MM.1S (cell line): ENCODE data around the gene EGLN1.
"Not testable (repeated sequence)": the region's sequence is repeated elsewhere in the genome, so short reads cannot be mapped to it uniquely, and the experiment has no call there.

Experiments
- DNase-seq: peaks from one replicate; pipeline ENCODE4 v3.0.0-alpha.2; 2015
- H2AFZ ChIP-seq: fragments of 300-600 bp; sonication (generic); 2 replicates; pipeline ENCODE4 v1.6.0; 2016; ENCODE audit warnings: antibody characterized with exemption, low read length
- H3F3A ChIP-seq: fragments of 300-600 bp; sonication (generic); 2 replicates; pipeline ENCODE4 v1.6.1; 2016; ENCODE audit warnings: mild to moderate bottlenecking, antibody characterized with exemption, low read length, moderate library complexity, mixed read lengths; ENCODE audit not compliant: insufficient read depth
- H3K27ac ChIP-seq: fragments of 300-600 bp; sonication (generic); 2 replicates; pipeline ENCODE4 v1.5.1; 2016; ENCODE audit warnings: mild to moderate bottlenecking, low read length
- H3K27me3 ChIP-seq: fragments of 300-600 bp; sonication (generic); replicated peaks from 2 replicates; pipeline ENCODE4 v1.6.0; 2016; ENCODE audit warnings: low read length; ENCODE audit not compliant: insufficient read depth
- H3K36me3 ChIP-seq: fragments of 300-600 bp; sonication (generic); replicated peaks from 2 replicates; pipeline ENCODE4 v1.6.1; 2016; ENCODE audit warnings: mild to moderate bottlenecking, low read length, mixed read lengths; ENCODE audit not compliant: insufficient read depth
- H3K4me1 ChIP-seq: fragments of 300-600 bp; sonication (generic); 2 replicates; pipeline ENCODE4 v1.6.1; 2016; ENCODE audit warnings: low read length, mixed read lengths
- H3K4me2 ChIP-seq: fragments of 300-600 bp; sonication (generic); 2 replicates; pipeline ENCODE4 v1.6.0; 2016; ENCODE audit warnings: low read depth, low read length
- H3K4me3 ChIP-seq: fragments of 300-600 bp; sonication (generic); 2 replicates; pipeline ENCODE4 v1.5.1; 2016; ENCODE audit warnings: low read length, mixed read lengths
- H3K79me2 ChIP-seq: fragments of 300-600 bp; sonication (generic); 2 replicates; pipeline ENCODE4 v1.6.1; 2016; ENCODE audit warnings: mixed run types, low read length, mixed read lengths
- H3K9ac ChIP-seq: fragments of 300-600 bp; sonication (generic); 2 replicates; pipeline ENCODE4 v1.6.1; 2016; ENCODE audit warnings: low read length, mixed read lengths
- H3K9me2 ChIP-seq: fragments of 300-600 bp; sonication (generic); replicated peaks from 2 replicates; pipeline ENCODE4 v1.6.1; 2016; ENCODE audit warnings: mild to moderate bottlenecking, low read length, mixed read lengths; ENCODE audit not compliant: insufficient read depth
- H3K9me3 ChIP-seq: fragments of 300-600 bp; sonication (generic); replicated peaks from 2 replicates; pipeline ENCODE4 v1.6.1; 2016; ENCODE audit warnings: mild to moderate bottlenecking, low read length, mixed read lengths; ENCODE audit not compliant: insufficient read depth
- H4K20me1 ChIP-seq: fragments of 300-600 bp; sonication (generic); 2 replicates; pipeline ENCODE4 v1.6.1; 2016; ENCODE audit warnings: mild to moderate bottlenecking, low read length, moderate library complexity, mixed read lengths; ENCODE audit not compliant: insufficient read depth
- EZH2 ChIP-seq: fragments of 300-600 bp; sonication (generic); optimal IDR thresholded peaks from 2 replicates; pipeline ENCODE3; 2017; ENCODE audit warnings: low read depth, mild to moderate bottlenecking, antibody characterized with exemption, low read length, mixed read lengths
- EZH2phosphoT487 ChIP-seq: fragments of 300-600 bp; sonication (generic); IDR thresholded peaks from 2 replicates; pipeline ENCODE4 v1.6.1; 2018; ENCODE audit warnings: antibody characterized with exemption, low read length
- TF ChIP-seq, protein P1 (sequence below): fragments of 300-600 bp; sonication (generic); IDR thresholded peaks from 2 replicates; pipeline ENCODE4 v1.5.1; 2016; ENCODE audit warnings: antibody characterized with exemption, low read length, mixed read lengths

The EGLN1 gene

DNA sequence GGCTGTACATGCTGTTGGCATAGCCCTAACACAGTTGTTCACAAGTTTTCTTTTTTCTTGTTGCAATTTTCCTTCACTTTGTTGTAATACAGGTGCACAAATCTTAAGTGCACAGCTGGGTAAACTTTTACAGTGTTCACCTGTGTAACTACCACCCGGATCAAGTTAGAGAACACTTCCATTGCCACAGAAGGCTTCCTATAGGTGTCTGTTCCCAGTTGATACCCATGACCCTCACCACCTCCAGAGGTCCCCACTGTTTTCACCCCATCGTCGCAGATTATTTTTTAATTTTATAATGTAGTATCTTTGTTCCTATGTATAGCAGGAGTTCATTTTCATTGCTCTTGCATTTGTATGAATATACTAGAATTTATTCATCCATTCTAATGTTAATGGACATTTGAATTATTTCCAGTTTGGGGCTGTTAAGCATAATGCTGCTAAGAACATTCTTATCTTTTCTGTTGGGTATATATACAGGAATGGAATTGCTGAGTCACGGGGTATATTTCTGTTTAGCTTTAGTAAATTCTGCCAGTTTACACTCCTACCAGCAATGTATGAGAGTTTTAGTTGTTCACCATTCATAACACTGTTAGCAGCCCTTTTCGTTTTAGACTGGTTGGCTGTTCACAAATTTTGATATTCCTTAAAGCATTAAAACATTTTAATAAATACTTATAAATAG, 67.6 kb downstream of the EGLN1 start:
- DNase-seq, result no peak
- Histone ChIP-seq H3K36me3 (no peaks in the 10 kb centered on the region; the same call in 1 of the 2 replicates), H3K4me2 (no peak overlapping the region)

DNA sequence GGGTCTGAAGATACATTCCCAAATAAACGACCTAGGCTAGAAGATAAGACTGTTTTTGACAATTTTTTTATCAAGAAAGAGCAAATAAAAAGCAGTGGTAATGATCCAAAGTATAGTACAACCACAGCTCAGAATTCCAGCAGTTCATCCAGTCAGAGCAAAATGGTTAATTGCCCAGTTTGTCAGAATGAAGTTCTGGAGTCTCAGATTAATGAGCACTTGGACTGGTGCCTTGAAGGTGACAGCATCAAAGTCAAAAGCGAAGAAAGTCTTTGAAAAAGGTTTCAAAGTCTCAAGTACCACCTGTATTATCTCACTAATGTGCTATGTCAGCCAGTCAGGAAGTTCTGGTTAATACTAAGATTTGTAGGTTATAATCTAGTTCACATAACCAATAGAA, 69.0 kb downstream of the EGLN1 start:
- Histone ChIP-seq H3K79me2 (no peaks in the 10 kb centered on the region), H3K9me2 (no peaks in the 10 kb centered on the region), H3K9me3 (no peaks in the 10 kb centered on the region), H3K4me3 (no peak overlapping the region), H3K36me3 (no peaks in the 10 kb centered on the region; the same call in 1 of the 2 replicates), H3K27me3 (no peaks in the 10 kb centered on the region), H3F3A (no peaks in the 10 kb centered on the region), H3K4me1 (no peaks in the 10 kb centered on the region), H2AFZ (no peak overlapping the region), H3K9ac (no peak overlapping the region), H4K20me1 (no peaks in the 10 kb centered on the region), H3K27ac (no peak overlapping the region), H3K4me2 (no peak overlapping the region)
- no peak for DNase-seq
- TF ChIP-seq, protein P1, sequence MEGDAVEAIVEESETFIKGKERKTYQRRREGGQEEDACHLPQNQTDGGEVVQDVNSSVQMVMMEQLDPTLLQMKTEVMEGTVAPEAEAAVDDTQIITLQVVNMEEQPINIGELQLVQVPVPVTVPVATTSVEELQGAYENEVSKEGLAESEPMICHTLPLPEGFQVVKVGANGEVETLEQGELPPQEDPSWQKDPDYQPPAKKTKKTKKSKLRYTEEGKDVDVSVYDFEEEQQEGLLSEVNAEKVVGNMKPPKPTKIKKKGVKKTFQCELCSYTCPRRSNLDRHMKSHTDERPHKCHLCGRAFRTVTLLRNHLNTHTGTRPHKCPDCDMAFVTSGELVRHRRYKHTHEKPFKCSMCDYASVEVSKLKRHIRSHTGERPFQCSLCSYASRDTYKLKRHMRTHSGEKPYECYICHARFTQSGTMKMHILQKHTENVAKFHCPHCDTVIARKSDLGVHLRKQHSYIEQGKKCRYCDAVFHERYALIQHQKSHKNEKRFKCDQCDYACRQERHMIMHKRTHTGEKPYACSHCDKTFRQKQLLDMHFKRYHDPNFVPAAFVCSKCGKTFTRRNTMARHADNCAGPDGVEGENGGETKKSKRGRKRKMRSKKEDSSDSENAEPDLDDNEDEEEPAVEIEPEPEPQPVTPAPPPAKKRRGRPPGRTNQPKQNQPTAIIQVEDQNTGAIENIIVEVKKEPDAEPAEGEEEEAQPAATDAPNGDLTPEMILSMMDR, result no peak
- TF ChIP-seq EZH2phosphoT487 (no peak), EZH2 (no peak)

More for the DNA sequence above, 67.6 kb downstream of the EGLN1 start:
- H2AFZ ChIP-seq, result no peak overlapping the region
- no peaks in the 10 kb centered on the region for H3K9me2 ChIP-seq
- H3K9me3 ChIP-seq, result no peaks in the 10 kb centered on the region
- no peaks in the 10 kb centered on the region for H3K4me1 ChIP-seq
- H3F3A ChIP-seq, result no peaks in the 10 kb centered on the region
- no peak overlapping the region for H3K27ac ChIP-seq
- no peak for TF ChIP-seq EZH2phosphoT487
- TF ChIP-seq, protein P1, result no peak
- TF ChIP-seq EZH2, result no peak
- H3K4me3 ChIP-seq, result no peak overlapping the region
- no peaks in the 10 kb centered on the region for H4K20me1 ChIP-seq
- H3K9ac ChIP-seq, result no peak overlapping the region
- no peaks in the 10 kb centered on the region for H3K79me2 ChIP-seq
- H3K27me3 ChIP-seq, result no peaks in the 10 kb centered on the region

DNA sequence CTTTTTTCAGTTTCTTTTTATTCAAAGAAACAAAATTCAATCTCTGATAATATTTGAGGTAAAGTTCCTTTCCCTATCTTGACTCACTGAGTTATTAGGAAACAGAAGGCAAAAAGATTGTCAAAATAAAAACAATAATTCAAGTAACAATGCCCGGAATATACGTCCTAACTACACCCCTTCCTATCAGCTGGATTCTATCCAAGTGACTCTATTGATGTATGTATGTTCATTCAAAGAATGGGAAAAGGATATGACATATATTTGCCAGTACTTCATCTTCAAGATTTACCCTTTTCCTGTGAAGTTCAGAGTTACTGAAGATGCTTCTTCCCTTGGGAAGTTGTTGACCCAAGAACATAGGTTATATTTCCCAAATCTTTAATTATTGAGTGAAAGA, 70.3 kb downstream of the EGLN1 start:
- Histone ChIP-seq H3K4me2 (no peak overlapping the region), H3K79me2 (no peaks in the 10 kb centered on the region), H2AFZ (no peak overlapping the region), H3K27me3 (no peaks in the 10 kb centered on the region), H3K36me3 (no peaks in the 10 kb centered on the region; the same call in 1 of the 2 replicates), H4K20me1 (no peaks in the 10 kb centered on the region), H3F3A (no peaks in the 10 kb centered on the region), H3K27ac (no peak overlapping the region), H3K4me3 (no peak overlapping the region), H3K9me2 (no peaks in the 10 kb centered on the region), H3K4me1 (no peaks in the 10 kb centered on the region), H3K9ac (no peak overlapping the region), H3K9me3 (no peaks in the 10 kb centered on the region)
- no peak for DNase-seq
- TF ChIP-seq, protein P1, result no peak

DNA sequence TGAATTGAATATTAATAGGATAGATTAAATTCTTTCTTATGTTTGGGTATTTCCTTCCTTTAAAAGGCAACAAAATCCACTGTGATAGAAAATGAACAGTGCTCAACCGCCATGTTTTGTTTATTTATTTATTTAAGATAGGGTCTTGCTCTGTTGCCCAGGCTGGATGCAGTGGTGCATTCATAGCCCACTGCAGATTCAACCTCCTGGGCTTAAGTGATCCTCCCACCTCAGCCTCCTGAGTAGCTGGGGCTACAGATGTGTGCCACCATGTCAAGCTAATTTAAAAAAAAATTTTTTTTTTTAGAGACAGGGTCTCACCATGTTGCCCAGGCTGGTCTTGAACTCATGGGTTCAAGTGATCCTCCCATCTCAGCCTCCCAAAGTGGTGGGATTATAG, 73.2 kb downstream of the EGLN1 start:
- H3K4me3 ChIP-seq, H3K79me2 ChIP-seq, H3K9me3 ChIP-seq, H2AFZ ChIP-seq, H3K4me1 ChIP-seq, DNase-seq, H3K9ac ChIP-seq, H3K27ac ChIP-seq, H4K20me1 ChIP-seq, H3K27me3 ChIP-seq, H3K36me3 ChIP-seq, H3F3A ChIP-seq, H3K9me2 ChIP-seq, H3K4me2 ChIP-seq: not testable (repeated sequence)
